GM12878 (cell line): ENCODE measurements around the gene TMEM79.
"Not testable (repeated sequence)": the region's sequence is repeated elsewhere in the genome, so short reads cannot be mapped to it uniquely, and the experiment has no call there.

Source experiments
- ASH2L ChIP-seq: fragments of 300-600, 200-600 bp; sonication (generic); IDR thresholded peaks from 2 replicates; pipeline ENCODE4 v1.6.1; 2017; ENCODE audit warnings: low read depth, mild to moderate bottlenecking, borderline replicate concordance
- MTA3 ChIP-seq: IDR thresholded peaks from 2 replicates; pipeline ENCODE4 v1.6.1; 2012; ENCODE audit warnings: low read length, inconsistent platforms, borderline replicate concordance
- POLR2A ChIP-seq: IDR thresholded peaks from 2 replicates; pipeline ENCODE4 v1.6.1; 2011; ENCODE audit warnings: low read depth, mild to moderate bottlenecking, low read length
- RAD21 ChIP-seq: IDR thresholded peaks from 2 replicates; pipeline ENCODE4 v1.6.1; 2011; ENCODE audit warnings: mild to moderate bottlenecking, low read depth, low read length, moderate library complexity; ENCODE audit not compliant: insufficient read depth
- TF ChIP-seq, protein P1 (sequence below): IDR thresholded peaks from 2 replicates; pipeline ENCODE4 v1.6.1; 2012; ENCODE audit warnings: mild to moderate bottlenecking, low read depth, low read length
- TF ChIP-seq, protein P2 (sequence below), 3 experiments: IDR thresholded peaks in 2 of 3; conservative IDR thresholded peaks in 1 of 3; 2 replicates each; pipeline ENCODE4 v1.5.1; 2011; ENCODE audit warnings: low read depth in 3 of 3, low read length in 3 of 3, mild to moderate bottlenecking in 3 of 3, control low read depth in 2 of 3, moderate library complexity in 2 of 3, inconsistent platforms in 1 of 3, mixed read lengths in 1 of 3; ENCODE audit not compliant: control insufficient read depth in 2 of 3, insufficient read depth in 1 of 3; ENCODE audit errors: extremely low read depth in 1 of 3

GRCh38 chr1:156323179-156323578 lies 39.1 kb downstream of the TMEM79 start:
- not testable (repeated sequence) for TF ChIP-seq RAD21, MTA3, POLR2A, ASH2L
- TF ChIP-seq, protein P1, sequence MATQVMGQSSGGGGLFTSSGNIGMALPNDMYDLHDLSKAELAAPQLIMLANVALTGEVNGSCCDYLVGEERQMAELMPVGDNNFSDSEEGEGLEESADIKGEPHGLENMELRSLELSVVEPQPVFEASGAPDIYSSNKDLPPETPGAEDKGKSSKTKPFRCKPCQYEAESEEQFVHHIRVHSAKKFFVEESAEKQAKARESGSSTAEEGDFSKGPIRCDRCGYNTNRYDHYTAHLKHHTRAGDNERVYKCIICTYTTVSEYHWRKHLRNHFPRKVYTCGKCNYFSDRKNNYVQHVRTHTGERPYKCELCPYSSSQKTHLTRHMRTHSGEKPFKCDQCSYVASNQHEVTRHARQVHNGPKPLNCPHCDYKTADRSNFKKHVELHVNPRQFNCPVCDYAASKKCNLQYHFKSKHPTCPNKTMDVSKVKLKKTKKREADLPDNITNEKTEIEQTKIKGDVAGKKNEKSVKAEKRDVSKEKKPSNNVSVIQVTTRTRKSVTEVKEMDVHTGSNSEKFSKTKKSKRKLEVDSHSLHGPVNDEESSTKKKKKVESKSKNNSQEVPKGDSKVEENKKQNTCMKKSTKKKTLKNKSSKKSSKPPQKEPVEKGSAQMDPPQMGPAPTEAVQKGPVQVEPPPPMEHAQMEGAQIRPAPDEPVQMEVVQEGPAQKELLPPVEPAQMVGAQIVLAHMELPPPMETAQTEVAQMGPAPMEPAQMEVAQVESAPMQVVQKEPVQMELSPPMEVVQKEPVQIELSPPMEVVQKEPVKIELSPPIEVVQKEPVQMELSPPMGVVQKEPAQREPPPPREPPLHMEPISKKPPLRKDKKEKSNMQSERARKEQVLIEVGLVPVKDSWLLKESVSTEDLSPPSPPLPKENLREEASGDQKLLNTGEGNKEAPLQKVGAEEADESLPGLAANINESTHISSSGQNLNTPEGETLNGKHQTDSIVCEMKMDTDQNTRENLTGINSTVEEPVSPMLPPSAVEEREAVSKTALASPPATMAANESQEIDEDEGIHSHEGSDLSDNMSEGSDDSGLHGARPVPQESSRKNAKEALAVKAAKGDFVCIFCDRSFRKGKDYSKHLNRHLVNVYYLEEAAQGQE = not testable (repeated sequence)
- TF ChIP-seq, protein P2, sequence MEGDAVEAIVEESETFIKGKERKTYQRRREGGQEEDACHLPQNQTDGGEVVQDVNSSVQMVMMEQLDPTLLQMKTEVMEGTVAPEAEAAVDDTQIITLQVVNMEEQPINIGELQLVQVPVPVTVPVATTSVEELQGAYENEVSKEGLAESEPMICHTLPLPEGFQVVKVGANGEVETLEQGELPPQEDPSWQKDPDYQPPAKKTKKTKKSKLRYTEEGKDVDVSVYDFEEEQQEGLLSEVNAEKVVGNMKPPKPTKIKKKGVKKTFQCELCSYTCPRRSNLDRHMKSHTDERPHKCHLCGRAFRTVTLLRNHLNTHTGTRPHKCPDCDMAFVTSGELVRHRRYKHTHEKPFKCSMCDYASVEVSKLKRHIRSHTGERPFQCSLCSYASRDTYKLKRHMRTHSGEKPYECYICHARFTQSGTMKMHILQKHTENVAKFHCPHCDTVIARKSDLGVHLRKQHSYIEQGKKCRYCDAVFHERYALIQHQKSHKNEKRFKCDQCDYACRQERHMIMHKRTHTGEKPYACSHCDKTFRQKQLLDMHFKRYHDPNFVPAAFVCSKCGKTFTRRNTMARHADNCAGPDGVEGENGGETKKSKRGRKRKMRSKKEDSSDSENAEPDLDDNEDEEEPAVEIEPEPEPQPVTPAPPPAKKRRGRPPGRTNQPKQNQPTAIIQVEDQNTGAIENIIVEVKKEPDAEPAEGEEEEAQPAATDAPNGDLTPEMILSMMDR (IDR thresholded peaks at IDR 0.05 in 2 of 3, conservative IDR thresholded peaks at IDR 0.05 in 1 of 3; ENCODE audit: control insufficient read depth in 2 of 3, extremely low read depth in 1 of 3, insufficient read depth in 1 of 3, low read depth in 3 of 3, low read length in 3 of 3) = not testable (repeated sequence)
